NCI-H510A (cell line): ENCODE data around the gene MATCAP1.

Experiments
- DNase-seq: peaks from one replicate; lab custom pipeline; 2025; lab: John Stamatoyannopoulos, UW

The MATCAP1 gene

DNA sequence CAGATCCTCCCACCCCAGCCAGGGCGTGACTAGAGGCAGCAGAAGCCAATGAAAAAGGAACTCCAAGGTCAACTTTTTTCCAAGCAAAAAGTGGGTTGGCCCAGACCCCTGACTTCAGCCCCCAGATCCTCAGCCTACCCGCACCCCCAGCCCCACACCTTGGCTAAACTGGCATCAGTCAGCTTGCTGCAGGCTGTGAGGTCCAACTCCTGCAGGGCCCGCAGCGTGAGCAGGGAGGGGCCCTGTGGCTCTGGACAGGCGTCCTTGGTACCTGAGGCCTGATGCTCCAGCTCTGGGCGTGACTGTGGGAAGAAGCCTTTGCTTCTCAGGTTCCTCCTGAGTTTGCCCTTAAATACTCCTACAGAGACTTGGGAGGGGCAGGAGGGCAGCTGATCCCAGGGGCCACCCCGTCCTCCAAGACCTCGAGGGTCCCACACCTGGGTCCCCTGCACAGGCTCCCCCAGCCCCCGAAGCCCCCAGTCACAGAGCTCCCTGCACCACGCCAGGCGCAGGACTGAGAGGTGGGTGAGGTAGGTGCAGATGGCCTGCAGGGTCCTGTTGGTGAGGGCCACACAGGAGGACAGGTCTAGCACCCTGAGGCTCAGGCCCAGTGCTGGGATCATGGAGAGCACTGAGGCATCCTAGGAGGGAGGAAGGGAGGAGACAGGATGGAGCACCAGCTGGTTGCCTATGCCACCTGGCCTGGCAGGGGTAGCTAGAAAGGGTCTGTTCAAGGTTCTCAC, 24.6 kb upstream of the MATCAP1 start:
- no peak for DNase-seq

DNA sequence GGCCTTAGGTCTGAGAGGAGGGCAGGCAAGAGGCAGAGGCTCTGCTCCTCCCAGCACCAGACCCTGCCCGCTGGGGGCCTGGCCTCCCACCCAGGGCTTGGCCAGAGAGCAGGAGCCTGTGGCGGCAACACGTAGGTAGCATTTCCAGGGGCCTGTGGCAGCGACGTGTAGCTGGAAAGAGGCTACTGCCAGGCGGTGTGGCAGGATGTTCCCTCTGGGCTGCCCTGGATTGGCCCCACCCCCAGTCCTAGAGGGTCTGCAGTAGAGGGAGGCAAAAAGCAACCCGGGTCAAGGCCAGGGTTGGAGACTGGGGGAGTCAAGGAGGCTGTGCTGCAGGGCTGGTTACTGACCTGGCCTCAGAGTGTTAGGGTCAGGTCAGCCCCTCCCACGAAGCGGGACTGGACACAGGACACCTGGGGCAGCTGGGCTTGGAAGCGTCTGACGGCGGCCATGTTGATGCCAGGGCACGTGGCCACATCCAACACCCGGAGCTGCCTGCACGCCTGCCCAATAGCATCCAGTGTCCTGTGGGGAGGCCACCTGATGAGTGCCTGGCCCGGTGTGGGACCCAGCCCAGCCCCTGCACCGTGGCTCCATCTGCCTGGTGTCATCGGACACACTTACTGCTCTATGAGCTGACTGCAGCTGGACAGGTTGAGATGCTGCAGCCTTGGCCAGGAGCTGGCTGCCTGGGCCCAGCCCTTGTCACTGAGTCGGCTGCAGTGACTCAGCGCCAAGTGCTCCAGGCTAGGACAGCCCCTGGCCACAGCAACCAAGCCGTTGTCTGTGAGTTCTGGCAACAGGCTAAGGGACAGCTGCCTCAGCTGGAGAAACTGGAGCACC, 23.7 kb upstream of the MATCAP1 start:
- no peak for DNase-seq

DNA sequence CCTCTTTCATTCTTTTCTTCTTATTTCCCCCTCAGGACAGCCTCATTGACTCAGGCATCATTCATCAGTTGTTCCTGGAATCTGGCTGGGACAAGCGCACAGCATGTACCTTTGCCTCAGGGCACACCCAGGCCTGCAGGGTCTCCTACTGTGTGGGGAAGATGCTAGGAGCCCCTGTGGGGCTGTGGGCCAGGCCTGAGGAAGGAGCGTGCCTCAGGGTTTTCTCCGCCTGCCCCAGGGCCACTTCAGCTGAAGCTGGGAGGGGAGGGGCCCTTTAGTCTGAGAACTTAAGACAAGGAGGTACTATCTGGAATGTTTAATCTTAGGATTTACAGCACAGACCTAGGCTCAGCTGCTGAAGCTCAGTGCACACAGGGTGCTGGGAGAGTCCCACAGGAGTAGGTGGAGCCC, 23.1 kb upstream of the MATCAP1 start:
- no peak for DNase-seq

DNA sequence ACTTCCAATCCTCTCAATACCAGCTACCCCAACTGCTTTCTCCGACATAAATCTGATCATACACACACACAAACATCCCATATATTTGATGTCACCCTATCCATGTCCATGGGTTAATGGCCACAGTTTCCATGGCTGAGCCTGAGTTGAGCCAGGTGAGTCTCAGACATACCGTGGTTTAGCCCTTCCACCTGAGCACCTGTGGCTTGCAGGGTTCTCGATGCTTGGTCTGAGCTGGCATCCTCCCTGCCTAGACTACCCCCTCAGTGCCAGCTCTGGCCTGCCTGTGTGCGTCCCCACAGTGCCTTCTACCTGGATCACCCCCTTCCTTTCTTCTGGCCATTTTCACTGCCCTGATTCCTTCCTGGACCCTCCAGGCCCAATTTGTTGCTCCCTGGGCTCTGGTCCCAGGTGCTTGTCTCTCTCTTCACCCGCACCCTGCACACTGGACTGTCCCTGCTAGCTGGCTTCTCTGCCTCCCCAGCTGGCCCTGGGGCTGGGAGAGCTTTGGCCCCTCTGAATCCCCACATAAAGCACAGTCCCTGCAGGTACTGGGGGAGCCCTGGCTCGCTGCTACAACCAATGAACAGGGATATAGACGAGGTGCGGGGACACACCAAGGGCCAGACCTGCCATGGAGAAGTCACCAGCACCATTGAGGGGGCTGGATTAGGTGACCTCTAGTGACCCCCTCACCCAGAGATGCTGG, 22.5 kb upstream of the MATCAP1 start:
- no peak for DNase-seq

DNA sequence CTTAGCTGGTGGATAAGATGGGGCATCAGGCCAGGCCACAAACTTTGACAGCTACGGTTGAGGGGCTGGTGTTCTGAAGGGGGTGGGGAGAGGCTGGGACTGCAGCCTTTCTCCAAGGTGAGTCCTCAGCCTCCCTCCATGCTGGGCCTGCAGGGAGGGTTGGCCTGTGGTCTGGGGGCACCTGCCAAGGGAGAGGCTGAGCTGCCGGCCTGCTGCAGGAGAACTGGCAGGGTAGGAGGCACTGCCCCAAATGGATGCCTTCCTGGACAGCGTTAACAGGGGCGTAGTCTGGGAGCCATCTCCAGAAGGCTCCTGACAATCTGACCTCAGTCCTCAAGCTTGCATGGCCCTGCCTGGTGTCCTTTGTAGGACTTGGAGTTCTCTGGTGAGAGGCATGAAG, 20.3 kb upstream of the MATCAP1 start:
- DNase-seq = no peak

DNA sequence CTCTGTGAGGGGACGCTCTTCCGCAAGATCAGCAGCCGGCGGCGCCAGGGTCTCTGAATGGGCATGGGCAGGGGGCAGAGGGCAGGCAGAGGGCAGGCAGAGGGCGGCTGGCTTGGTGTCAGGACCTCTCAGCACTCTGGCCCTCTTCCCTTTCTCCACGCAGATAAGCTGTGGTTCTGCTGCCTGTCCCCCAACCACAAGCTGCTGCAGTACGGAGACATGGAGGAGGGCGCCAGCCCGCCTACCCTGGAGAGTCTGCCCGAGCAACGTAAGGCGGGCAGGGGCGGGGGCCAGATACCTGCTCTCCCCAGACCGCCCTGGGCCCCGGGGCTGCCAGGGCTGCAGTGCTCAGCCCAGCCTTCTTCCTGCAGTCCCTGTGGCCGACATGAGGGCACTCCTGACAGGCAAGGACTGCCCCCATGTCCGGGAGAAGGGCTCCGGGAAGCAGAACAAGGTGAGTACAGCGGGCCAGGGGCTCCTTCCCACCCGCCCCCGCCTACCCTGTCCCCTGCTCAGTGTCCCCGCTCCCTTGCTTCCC, 19.3 kb upstream of the MATCAP1 start:
- no peak for DNase-seq

DNA sequence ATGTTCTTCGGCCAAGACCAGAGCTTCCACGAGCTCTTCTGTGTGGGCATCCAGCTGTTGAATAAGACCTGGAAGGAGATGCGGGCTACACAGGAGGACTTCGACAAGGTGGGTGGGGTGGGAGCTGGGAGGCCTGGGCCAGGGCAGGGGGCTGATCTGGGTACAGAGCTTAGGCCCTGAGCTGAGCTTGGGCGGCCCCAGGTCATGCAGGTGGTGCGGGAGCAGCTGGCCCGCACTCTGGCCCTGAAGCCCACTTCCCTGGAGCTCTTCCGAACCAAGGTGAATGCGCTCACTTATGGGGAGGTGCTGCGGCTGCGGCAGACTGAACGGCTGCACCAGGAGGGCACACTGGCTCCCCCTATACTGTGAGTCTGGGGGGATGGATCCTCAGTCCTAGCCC, 18.7 kb upstream of the MATCAP1 start:
- DNase-seq = no peak

DNA sequence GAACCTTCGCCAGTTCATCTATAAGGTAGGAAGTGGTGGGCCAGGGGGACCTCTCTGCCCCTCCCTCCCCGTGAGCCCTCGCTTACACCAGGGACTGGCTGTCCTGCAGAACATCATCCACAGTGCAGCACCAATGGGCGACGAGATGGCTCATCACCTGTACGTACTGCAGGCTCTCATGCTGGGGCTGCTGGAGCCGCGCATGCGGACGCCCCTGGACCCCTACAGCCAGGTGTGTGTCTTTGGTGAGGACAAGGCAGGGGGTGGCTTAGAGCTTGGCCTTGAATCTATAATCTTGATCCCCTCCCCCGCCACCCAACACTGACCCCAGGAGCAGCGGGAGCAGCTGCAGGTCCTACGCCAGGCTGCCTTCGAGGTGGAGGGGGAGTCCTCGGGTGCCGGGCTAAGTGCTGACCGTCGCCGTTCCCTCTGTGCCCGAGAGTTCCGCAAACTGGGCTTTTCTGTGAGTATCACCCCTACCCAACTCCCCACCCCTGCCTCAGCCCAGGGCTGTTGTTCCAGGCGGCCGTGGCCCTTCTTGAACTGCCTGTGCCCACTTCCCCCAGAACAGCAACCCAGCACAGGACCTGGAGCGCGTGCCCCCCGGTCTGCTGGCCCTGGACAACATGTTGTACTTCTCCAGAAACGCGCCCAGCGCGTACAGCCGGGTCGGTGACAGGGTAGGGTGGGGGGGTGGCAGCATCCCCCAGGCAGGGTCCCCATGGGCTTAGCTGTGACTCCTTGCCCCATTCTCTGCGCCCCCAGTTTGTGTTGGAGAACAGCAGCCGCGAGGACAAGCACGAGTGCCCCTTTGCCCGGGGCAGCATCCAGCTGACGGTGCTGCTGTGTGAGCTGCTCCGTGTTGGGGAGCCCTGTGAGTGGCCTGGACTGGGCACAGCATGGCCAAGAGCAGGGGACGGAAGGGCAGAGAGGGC, 17.9 kb upstream of the MATCAP1 start:
- no peak for DNase-seq

DNA sequence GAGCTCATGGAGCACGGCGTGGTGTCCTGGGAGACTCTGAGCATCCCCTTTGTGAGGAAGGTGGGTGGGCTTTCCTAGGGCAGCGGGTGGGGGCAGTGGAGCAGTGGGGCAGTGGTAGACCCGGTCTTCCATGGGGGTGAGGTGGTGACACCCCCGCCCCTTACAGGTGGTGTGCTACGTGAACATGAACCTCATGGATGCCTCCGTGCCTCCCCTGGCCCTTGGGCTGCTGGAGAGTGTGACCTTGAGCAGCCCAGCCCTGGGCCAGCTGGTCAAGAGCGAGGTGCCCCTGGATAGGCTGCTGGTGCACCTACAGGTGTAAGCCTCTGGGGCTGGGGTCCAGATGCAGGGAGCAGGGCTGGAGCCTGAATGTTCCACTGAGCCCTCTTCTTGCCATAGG, 16.7 kb upstream of the MATCAP1 start:
- no peak for DNase-seq

DNA sequence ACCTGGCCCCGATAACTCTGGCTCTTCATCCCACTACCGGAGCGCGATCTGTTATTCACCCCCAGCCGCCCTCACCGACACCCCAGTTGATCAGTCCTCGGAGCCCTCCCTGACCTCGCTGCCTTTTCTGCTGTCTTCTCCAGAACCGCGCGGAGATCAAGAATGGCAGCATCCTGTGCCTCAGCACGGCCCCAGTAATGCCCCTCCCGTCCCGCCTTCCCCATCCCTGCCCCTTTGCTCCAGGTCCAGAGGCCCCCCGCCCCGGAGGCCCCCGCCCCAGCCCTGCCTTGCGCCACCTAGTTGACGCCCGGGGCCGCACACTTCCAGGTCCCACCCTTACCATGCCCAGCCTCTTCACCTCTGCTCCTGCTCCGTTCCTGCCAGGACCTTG, 16.0 kb upstream of the MATCAP1 start:
- no peak for DNase-seq

DNA sequence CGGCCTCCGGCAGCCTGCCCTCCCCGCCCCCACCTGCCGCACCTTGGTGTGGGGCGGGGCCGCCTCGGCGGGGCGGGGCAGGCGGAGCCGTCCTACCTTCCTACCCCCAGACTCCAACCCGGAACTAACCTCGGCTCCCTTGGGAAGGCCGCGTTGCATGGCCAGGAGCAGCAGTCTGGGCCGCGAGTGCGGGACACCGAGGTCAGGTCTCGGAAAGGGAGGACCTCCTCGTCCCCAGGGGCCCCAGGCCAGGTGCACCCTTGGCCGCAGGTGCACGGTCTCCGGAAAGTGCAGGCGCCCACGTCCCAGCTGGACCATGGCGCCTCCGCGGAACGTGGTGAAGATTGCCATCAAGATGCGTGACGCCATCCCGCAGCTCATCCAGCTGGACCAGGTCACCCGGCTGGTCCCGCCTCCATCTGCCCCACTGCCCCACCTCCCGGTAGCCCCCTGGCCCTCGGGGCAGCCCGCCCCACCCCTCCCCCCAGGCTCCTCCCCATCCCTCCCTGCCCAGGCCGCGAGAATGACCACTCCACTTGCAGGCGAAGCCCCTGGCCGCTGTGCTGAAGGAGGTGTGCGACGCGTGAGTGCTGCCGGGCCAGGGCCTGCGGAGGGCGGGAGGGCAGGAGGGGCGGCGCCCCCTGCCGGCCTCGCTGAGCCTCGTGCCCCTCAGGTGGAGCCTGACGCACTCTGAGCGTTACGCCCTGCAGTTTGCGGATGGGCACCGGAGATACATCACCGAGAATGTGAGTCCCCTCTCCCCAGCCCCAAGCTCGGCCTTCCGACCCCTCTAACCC, 15.4 kb upstream of the MATCAP1 start, which contains the start of gene ELMO3:
Gene ELMO3, plus strand, starts transcription at position 121 of the 797 bp plus-strand sequence. Its CDS starts 196 bp downstream, at position 317.
- no peak for DNase-seq

DNA sequence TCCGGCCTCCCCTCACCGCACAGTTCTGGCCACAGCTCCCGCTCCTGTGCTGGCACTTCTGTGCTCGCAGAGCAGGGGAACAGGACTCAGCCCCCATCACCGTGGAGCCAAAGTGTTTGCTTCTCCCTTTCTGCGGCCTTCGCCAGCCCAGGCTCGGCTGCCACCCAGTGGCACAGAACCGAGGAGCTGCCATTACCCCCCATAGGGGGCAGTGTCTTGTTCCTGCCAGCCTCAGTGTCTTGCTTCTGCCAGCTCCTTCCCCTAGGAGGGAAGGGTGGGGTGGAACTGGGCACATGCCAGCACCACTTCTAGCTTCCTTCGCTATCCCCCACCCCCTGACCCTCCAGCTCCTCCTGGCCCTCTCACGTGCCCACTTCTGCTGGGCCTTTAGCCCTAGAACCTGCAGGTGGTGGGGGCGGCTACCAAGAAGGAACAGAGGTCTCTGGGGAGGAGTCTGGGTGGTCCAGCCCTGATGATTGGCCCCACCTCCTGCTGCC, 14.5 kb upstream of the MATCAP1 start:
- no peak for DNase-seq

DNA sequence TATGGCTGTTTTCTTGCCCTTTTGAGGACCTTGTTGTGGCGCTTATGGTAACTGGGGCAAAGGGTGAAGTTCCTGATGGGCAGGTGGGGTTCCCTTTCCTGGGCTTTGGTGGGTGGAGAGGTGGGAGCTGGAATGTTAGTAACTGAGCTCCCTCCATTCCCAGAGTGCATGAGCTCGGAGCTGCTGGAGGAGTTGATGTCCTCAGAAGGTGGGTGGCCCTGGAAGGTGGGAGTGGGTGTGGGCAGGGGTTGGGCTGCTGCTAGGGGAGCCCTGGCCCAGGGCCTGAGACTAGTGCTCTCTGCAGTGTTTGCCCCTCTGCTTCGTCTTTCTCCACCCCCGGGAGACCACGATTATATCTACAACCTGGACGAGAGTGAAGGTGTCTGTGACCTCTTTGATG, 13.9 kb upstream of the MATCAP1 start:
- DNase-seq = no peak

DNA sequence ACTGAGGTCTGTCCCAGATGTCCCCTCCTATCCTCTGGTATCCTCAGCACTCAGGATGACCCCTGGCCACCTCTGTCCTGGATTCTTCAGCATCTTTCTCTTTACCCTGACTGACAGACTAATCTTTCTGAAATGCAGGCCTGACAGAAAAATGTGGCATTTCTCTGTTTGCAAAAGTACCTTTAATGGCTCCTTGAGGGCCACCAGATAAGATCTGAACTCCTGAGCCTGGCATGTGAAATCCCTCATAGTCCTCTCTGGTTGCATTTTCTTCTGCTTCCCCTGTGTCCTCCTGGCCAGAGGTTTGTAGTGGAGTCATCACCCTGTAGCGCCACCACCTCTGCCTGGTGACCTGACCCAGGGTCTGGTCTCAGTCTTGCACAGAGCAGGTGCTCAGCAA, 13.1 kb upstream of the MATCAP1 start:
- DNase-seq = no peak

DNA sequence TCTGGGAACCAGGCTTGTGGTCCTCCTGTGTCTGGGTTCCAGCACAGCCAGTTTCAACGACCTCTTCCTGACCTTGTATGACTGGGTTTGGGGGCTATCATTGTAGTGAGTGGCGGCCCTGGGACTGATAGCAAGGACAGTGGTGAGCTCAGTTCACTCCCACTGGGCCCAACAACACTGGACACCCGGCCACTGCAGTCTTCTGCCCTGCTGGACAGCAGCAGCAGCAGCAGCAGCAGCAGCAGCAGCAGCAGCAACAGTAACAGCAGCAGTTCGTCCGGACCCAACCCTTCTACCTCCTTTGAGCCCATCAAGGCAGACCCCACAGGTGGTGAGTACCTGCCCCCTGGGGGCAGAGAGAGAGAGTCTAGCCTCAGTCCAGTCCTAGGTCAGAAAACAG, 11.9 kb upstream of the MATCAP1 start:
- DNase-seq = no peak

DNA sequence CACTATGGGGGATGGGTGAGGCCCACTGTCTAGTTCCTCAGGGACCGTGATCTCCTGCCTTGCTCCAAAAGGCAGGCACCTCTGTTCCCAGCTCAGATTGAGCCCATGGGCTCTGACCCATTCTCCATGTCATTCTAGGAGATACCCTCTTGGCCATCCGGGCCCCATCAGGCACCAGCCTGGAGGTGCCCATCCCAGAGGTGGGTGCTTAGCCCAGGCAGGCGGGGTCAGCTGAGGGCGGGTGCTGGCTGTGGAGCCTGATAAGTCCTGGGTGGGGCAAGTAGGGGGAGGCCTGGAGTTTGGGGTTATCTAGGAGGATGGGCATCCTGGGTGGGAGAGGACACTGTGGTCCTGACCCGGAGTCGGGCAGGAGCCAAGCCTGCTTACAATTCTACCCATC, 10.5 kb upstream of the MATCAP1 start:
- no peak for DNase-seq

DNA sequence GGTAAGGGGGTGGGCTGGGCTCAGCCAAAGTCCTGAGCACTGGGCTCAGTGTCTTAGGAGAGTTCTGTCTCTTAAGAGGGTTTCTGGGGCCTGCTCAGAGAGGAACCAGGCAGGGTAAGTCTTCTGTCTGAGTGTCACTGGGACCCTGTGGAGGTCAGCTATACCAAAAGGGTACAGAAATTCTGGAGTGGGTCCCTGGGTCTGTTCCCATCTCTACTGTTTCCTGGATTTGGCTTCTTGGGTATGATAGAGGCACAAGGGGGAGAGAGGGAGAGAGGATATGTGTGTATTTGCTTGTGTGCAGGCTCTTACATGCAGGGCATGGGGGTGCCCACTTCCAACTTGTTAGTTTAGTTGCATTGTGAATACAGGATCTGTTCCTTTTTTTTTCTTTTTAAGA, 9.8 kb upstream of the MATCAP1 start:
- no peak for DNase-seq

DNA sequence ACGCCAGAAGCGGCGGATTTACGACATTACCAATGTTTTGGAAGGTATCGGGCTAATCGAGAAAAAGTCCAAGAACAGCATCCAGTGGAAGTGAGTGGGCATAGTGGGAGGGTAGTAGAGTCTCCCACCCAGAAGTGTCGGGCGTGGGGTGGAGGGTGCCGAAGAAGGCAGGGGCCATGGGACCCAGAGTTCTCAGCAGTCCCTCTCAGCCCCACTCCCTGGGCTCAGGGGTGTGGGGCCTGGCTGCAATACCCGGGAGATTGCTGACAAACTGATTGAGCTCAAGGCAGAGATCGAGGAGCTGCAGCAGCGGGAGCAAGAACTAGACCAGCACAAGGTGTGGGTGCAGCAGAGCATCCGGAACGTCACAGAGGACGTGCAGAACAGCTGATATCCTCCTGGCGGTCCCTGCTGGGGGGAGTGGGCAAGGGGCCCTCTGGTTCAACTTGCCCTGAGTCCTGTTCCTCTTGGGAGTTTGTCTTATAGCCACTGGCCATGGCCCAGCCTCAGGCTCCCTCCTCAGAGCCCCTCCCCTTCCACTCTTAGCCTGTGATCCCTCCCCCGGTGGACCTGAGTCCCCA, 9.1 kb upstream of the MATCAP1 start:
- DNase-seq = no peak

DNA sequence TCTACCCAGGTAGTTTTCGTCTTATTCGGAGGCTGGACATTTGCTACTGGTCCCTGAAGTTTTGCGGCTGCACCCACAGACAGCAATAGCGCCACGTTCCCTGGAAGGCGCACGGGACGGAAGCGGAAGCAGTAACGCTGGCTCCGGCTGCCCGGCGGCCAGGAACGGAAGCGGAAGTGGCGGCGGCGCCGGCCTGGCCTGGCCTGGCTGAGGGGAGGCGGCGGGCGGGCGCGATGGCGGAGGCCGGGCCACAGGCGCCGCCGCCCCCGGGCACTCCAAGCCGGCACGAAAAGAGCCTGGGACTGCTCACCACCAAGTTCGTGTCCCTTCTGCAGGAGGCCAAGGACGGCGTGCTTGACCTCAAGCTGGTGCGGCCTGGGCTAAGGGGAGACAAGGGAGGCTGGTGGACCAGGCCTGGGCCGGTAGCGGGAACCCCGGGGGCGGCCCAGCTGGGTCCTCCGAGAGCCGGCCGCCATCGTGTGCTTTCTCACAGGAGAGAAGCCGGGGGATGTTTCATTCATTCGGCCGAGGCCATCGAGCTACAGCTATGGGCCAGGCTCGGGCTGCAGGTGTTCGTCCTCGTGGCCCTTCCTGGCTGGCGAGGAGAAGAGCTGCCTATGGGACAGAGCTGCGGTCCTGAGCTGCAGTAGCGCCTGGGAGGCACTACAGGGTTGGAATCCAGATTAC, 8.4 kb upstream of the MATCAP1 start, which contains the start of gene E2F4:
Gene E2F4, plus strand, starts transcription at position 161 of the 687 bp plus-strand sequence. Its CDS starts 73 bp downstream, at position 234.
- peak; percentile 80 for DNase-seq
